ENCODE measurements around the gene LRMDA.

LRMDA gene

DNA sequence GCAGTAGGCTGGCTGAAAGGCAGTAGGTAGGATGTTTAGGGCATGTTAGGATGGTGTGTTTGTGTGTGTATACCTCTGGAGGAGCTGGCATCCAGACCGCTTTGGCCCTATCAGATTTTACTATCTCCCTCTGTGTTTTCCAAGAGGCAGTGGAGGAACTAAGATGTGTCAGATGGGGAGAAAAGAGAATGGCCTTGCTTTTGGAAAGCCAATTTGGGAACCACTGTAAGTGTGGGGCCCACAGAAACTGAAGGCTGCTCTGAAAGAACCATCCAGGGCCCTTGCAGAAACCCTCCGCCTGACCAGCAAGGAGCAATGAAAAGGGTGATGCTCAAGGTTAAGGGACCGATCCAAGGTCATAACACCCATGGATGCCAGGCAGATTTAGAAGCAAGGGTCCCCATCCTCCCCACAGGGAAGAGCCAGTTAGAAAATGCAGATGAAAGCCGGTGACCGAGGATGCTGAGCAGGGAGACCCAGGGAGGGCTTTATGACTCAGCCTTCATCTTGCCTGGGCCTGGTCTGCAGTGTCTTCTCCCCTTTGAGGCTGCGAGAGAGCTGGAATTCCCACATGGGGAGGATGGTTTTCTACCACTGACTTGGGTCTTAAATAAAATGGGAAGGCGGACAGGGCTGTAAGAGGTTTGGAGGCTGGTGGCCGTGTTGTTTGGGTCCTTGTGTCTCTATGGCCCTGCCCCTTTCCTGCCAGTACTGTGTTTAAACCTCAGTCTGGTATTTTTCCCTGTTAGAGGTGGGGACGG is 275.8 kb downstream of the LRMDA start:
- TF ChIP-seq CTCF (IDR thresholded peaks at IDR 0.05; ENCODE audit: low read depth, low read length, missing control alignments), result no peak
- no peak for DNase-seq (ENCODE audit: low read depth)
- no peak overlapping the region for H3K4me3 ChIP-seq (ENCODE audit: low read depth, low read length)

- no peak for TF ChIP-seq CTCF (IDR thresholded peaks at IDR 0.05; ENCODE audit: low read depth, low read length, missing control alignments)
- no peak overlapping the region for H3K4me3 ChIP-seq (ENCODE audit: low read depth, low read length)
- DNase-seq (ENCODE audit: low read depth), result no peak
Measured at GRCh38 chr10:75708060-75708459, 276.6 kb downstream of the LRMDA start.

GRCh38 chr10:75709245-75709644 is 277.8 kb downstream of the LRMDA start:
- no peak for TF ChIP-seq CTCF (IDR thresholded peaks at IDR 0.05; ENCODE audit: low read depth, low read length, missing control alignments)
- H3K4me3 ChIP-seq (ENCODE audit: low read depth, low read length), result no peak overlapping the region

DNA sequence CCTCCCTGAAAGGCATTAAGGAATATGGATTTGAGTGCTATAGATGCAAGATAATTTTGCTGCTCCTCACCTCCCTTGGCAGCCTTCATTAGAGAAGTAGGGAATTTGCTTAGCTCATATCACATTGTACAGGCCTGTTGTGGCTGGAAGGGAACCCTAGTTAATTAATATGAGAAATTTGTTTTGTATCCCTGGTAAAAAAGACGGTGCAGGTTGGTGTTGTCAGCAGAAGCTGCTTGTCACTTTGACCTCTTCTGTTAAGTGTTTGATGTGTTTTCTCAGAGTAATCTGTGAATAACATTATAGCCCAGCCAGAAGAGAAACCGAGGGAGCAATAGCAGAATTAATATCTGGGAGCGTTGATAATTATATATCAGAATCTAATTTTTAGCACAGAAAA is 278.4 kb downstream of the LRMDA start:
- TF ChIP-seq CTCF (IDR thresholded peaks at IDR 0.05; ENCODE audit: low read depth, low read length, missing control alignments), result no peak
- no peak overlapping the region for H3K4me3 ChIP-seq (ENCODE audit: low read depth, low read length)
- no peak for DNase-seq (ENCODE audit: low read depth)

More at GRCh38 chr10:75709245-75709644, 277.8 kb downstream of the LRMDA start:
- DNase-seq (ENCODE audit: low read depth), result no peak

DNA sequence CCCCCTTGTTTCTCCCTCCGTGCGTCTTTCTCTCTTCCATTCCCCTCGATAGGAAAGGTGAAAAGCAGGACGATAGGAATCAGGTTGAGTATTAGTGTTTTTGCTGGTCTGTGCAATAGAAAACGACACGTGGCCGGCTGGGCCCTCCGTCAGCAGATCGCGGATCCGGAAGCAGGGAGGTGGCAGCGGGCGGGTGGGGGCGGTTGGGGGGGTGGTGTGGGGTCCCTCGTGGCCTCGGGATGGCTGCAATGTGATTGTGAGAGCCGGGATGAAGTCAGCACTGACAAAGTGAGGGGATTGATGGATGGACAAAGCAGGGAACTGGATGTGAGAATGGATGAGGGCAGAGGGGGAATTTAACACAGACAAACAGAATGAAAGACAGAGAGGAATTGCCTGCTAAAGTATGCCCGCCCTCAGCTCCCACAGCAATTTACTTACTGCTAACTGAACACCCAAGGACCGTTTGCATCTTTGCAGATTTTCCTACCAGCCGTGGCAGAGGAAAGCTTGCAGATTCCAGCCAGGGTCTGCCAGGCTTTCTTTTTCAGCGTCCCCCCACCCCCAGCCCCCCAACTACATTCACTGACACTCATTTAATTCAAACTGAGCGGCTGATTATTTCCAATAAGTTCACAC is 280.9 kb downstream of the LRMDA start:
- TF ChIP-seq CTCF (IDR thresholded peaks at IDR 0.05; ENCODE audit: low read depth, low read length, missing control alignments), result no peak
- DNase-seq (ENCODE audit: low read depth), result no peak
- H3K4me3 ChIP-seq (ENCODE audit: low read depth, low read length), result no peak overlapping the region

DNA sequence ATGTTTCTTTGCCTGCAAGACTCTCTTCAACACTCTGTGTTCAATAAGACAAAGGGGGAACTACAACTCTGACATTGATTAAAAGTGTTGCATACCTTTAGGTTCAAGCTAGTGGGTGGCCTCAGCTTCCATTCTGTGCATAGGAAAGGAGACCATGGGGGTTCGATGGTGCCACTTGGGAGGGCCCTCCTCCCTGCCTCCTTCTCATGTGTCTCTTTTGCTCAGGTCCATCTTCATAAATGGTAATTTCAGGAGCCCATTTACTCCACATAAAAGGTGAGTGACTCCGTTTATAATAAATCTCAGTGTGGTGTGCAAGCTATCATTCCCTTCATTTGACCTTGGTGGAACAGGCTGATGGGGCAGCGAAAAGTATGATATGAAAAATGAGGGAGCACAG is 285.1 kb downstream of the LRMDA start:
- no peak for TF ChIP-seq CTCF (IDR thresholded peaks at IDR 0.05; ENCODE audit: low read depth, low read length, missing control alignments)
- no peak for DNase-seq (ENCODE audit: low read depth)
- H3K4me3 ChIP-seq (ENCODE audit: low read depth, low read length), result no peak overlapping the region
